Calu3 (cell line): ENCODE measurements around the gene LYAR. TPM values are rescaled to one million over a fixed set of nuclear protein-coding genes. Genes with fewer than 3 reads are reported as not detected.

ENCODE experiments used
- BruUV-seq: library from RNA; stranded (reverse); fragments of 400-500 nt; replicated peaks from 2 replicates; lab custom pipeline; 2021; lab: Mats Ljungman, UMichigan
- CTCF ChIA-PET: fragments of 300-600 bp; sonication (Branson Sonifier 250); formaldehyde crosslinking; loops from one replicate; lab custom pipeline; 2022; ENCODE audit warnings: antibody characterized with exemption; lab: Charles Lee
- DNase-seq: peaks from one replicate; pipeline ENCODE4 v3.0.0; 2022
- H3K27ac Mint-ChIP-seq: one replicate; pipeline ENCODE4 v1.8.0; 2022; ENCODE audit warnings: mixed read lengths; ENCODE audit not compliant: unreplicated experiment
- H3K27me3 Mint-ChIP-seq: one replicate; pipeline ENCODE4 v1.8.0; 2022; ENCODE audit warnings: mixed read lengths; ENCODE audit not compliant: unreplicated experiment
- H3K36me3 Mint-ChIP-seq: one replicate; pipeline ENCODE4 v1.8.0; 2022; ENCODE audit warnings: mild to moderate bottlenecking, moderate library complexity, mixed read lengths; ENCODE audit not compliant: insufficient read depth, unreplicated experiment
- H3K4me1 Mint-ChIP-seq: one replicate; pipeline ENCODE4 v1.8.0; 2022; ENCODE audit warnings: mild to moderate bottlenecking, low read depth, mixed read lengths; ENCODE audit not compliant: unreplicated experiment
- H3K4me3 Mint-ChIP-seq: one replicate; pipeline ENCODE4 v1.8.0; 2022; ENCODE audit warnings: mild to moderate bottlenecking, low read depth, moderate library complexity, mixed read lengths; ENCODE audit not compliant: unreplicated experiment
- H3K9me3 Mint-ChIP-seq: one replicate; pipeline ENCODE4 v1.8.0; 2022; ENCODE audit warnings: low read depth, mixed read lengths; ENCODE audit not compliant: unreplicated experiment
- CTCF ChIP-seq: fragments of 200-600 bp; IDR thresholded peaks from one replicate; pipeline ENCODE4 v1.8.0; 2022; ENCODE audit warnings: antibody characterized with exemption; ENCODE audit not compliant: unreplicated experiment
- intact Hi-C: fragments of 100-400 bp; cut with micrococcal nuclease; formaldehyde crosslinking; loops from one replicate; pipeline ENCODE4 v1.10.0; 2022; ENCODE audit not compliant: unreplicated experiment
- total RNA-seq: library from RNA; stranded (reverse); gene quantifications from 2 replicates; pipeline ENCODE4 v1.2.3, GENCODE V29; 2022

The LYAR gene
- total RNA-seq, 1 experiment from 2014 or later = 19.1 TPM

- no peak for DNase-seq
- Mint-ChIP-seq H3K4me1 (no peaks in the 10 kb centered on the region), H3K4me3 (no peak overlapping the region), H3K9me3 (no peaks in the 10 kb centered on the region), H3K27me3 (no peaks in the 10 kb centered on the region), H3K27ac (no peak overlapping the region), H3K36me3 (no peaks in the 10 kb centered on the region)
- intact Hi-C loops = no loop called here
- CTCF ChIA-PET = no interaction called here
- TF ChIP-seq CTCF = no peak
- BruUV-seq = no TSS peak
Measured at GRCh38 chr4:4302001-4302400, 12.0 kb upstream of the LYAR start.

GRCh38 chr4:4299006-4299405, 9.1 kb upstream of the LYAR start:
- Mint-ChIP-seq H3K4me1 (no peaks in the 10 kb centered on the region), H3K27me3 (no peaks in the 10 kb centered on the region), H3K9me3 (no peaks in the 10 kb centered on the region), H3K4me3 (no peak overlapping the region), H3K36me3 (no peaks in the 10 kb centered on the region), H3K27ac (no peak overlapping the region)
- no peak for DNase-seq
- no peak for TF ChIP-seq CTCF
- BruUV-seq = no TSS peak
- intact Hi-C loops = no loop called here
- CTCF ChIA-PET = no interaction called here

GRCh38 chr4:4296283-4296846, 6.4 kb upstream of the LYAR start:
- no peak for TF ChIP-seq CTCF
- H3K4me3 Mint-ChIP-seq = no peak overlapping the region
- no peaks in the 10 kb centered on the region for H3K9me3 Mint-ChIP-seq
- no peaks in the 10 kb centered on the region for H3K36me3 Mint-ChIP-seq
- H3K27ac Mint-ChIP-seq = no peak overlapping the region
- H3K4me1 Mint-ChIP-seq = no peaks in the 10 kb centered on the region
- CTCF ChIA-PET = no interaction called here
- BruUV-seq = no TSS peak
- H3K27me3 Mint-ChIP-seq = no peaks in the 10 kb centered on the region
- DNase-seq = no peak
- intact Hi-C loops = no loop called here

- DNase-seq = no peak
- no peak for TF ChIP-seq CTCF
- peaks cover 27% of the 10 kb centered on the region for H3K36me3 Mint-ChIP-seq
- no peaks in the 10 kb centered on the region for H3K27me3 Mint-ChIP-seq
- no TSS peak for BruUV-seq
- intact Hi-C loops = no loop called here
- CTCF ChIA-PET = no interaction called here
- H3K27ac Mint-ChIP-seq = no peak overlapping the region
- no peak overlapping the region for H3K4me3 Mint-ChIP-seq
- no peaks in the 10 kb centered on the region for H3K9me3 Mint-ChIP-seq
- H3K4me1 Mint-ChIP-seq = peaks cover 11% of the 10 kb centered on the region
Measured at GRCh38 chr4:4293279-4293678, 3.3 kb upstream of the LYAR start.
